B cell (primary cell): ENCODE data around the gene ZBTB46. TPM values are rescaled to one million over a fixed set of nuclear protein-coding genes. Genes with fewer than 3 reads are reported as not detected.

Experiments
- ATAC-seq: fragments of 200-7000 bp; cut with Tn5 transposase; one replicate; pipeline ENCODE4 v1.10.0; 2021; ENCODE audit warnings: low read depth, mild to moderate bottlenecking, moderate number of reproducible peaks, moderate library complexity
- CTCF ChIA-PET: fragments of 350-600 bp; sonication (Branson Sonifier 250); formaldehyde crosslinking; loops from one replicate; lab custom pipeline; 2021; ENCODE audit warnings: antibody characterized with exemption, inconsistent platforms; lab: Charles Lee
- POLR2A ChIA-PET: fragments of 350-600 bp; sonication (Branson Sonifier 250); formaldehyde crosslinking; loops from one replicate; lab custom pipeline; 2021; ENCODE audit warnings: antibody characterized with exemption; lab: Charles Lee
- DNase-seq: peaks from one replicate; pipeline ENCODE4 v3.0.0; 2013
- H2AFZ ChIP-seq: 2 replicates; pipeline ENCODE4 v1.6.1; 2012; ENCODE audit warnings: mild to moderate bottlenecking, low read depth, low read length; ENCODE audit not compliant: insufficient read depth, poor library complexity, severe bottlenecking
- H3K27ac ChIP-seq, 2 donors: 1 replicate in 1 of 2; 2 replicates in 1 of 2; pipeline ENCODE4 v1.5.1; 2012 to 2013; ENCODE audit warnings: low read length in 2 of 2, mild to moderate bottlenecking in 2 of 2, moderate library complexity in 1 of 2
- H3K27me3 ChIP-seq, 4 experiments: fragments of 200-600 bp in 1 of 4; sonication (generic) in 1 of 4; replicated peaks in 1 of 4; 1 replicate in 2 of 4; 2 replicates in 2 of 4; pipeline versions ENCODE4 v1.6.1 to v1.7.0; 2013 to 2016; ENCODE audit warnings: low read length in 3 of 4, mild to moderate bottlenecking in 2 of 4, mixed read lengths in 1 of 4, moderate library complexity in 1 of 4; ENCODE audit not compliant: insufficient read depth in 4 of 4, control insufficient read depth in 3 of 4; ENCODE audit errors: control extremely low read depth in 1 of 4
- H3K36me3 ChIP-seq, 2 experiments: replicated peaks in 1 of 2; 1 replicate in 1 of 2; 2 replicates in 1 of 2; pipeline versions ENCODE4 v1.6.1 to v1.7.1; 2013; ENCODE audit warnings: low read length in 1 of 2; ENCODE audit not compliant: insufficient read depth in 2 of 2, control insufficient read depth in 1 of 2; ENCODE audit errors: control extremely low read depth in 1 of 2, extremely low read depth in 1 of 2
- H3K4me1 ChIP-seq, 2 donors: fragments of 200-600 bp in 1 of 2; sonication (generic) in 1 of 2; 1 replicate in 1 of 2; 2 replicates in 1 of 2; pipeline versions ENCODE4 v1.5.1 to v1.6.1; 2013 to 2017; ENCODE audit warnings: low read length in 2 of 2; ENCODE audit not compliant: control insufficient read depth in 2 of 2, insufficient read depth in 2 of 2
- H3K4me2 ChIP-seq: replicated peaks from 2 replicates; pipeline ENCODE3; 2012; ENCODE audit warnings: mild to moderate bottlenecking, low read depth, low read length; ENCODE audit not compliant: poor library complexity, severe bottlenecking
- H3K4me3 ChIP-seq, 5 experiments: fragments of 200-600 bp in 1 of 5; sonication (generic) in 1 of 5; 1 replicate in 3 of 5; 2 replicates in 2 of 5; pipeline versions ENCODE4 v1.5.1 to v1.7.0; 2011 to 2016; ENCODE audit warnings: low read length in 4 of 5, mild to moderate bottlenecking in 4 of 5, low read depth in 2 of 5, control low read depth in 1 of 5, moderate library complexity in 1 of 5; ENCODE audit not compliant: insufficient read depth in 1 of 5; ENCODE audit errors: control extremely low read depth in 1 of 5, extremely low read depth in 1 of 5
- H3K79me2 ChIP-seq: fragments of 200-600 bp; sonication (generic); one replicate; pipeline ENCODE4 v1.6.0; 2016; ENCODE audit warnings: low read length; ENCODE audit not compliant: control insufficient read depth, insufficient read depth
- H3K9ac ChIP-seq: fragments of 200-600 bp; sonication (generic); 2 replicates; pipeline ENCODE4 v1.6.1; 2017; ENCODE audit warnings: mild to moderate bottlenecking, low read length, moderate library complexity
- H3K9me3 ChIP-seq, 3 donors: one replicate each; pipeline versions ENCODE4 v1.6.1 to v1.7.1; 2013; ENCODE audit warnings: low read length in 2 of 3; ENCODE audit not compliant: control insufficient read depth in 2 of 3, insufficient read depth in 1 of 3; ENCODE audit errors: control extremely low read depth in 1 of 3
- H4K20me1 ChIP-seq: 2 replicates; pipeline ENCODE4 v1.6.0; 2012; ENCODE audit warnings: mild to moderate bottlenecking, low read length; ENCODE audit not compliant: insufficient read depth, control insufficient read depth, poor library complexity, severe bottlenecking
- H3K27ac Mint-ChIP-seq: one replicate; pipeline ENCODE4 v1.8.0; 2021; ENCODE audit warnings: mixed read lengths
- H3K27me3 Mint-ChIP-seq: one replicate; pipeline ENCODE4 v1.8.0; 2021; ENCODE audit warnings: mixed read lengths
- H3K4me1 Mint-ChIP-seq: one replicate; pipeline ENCODE4 v1.8.0; 2021; ENCODE audit warnings: mixed read lengths
- H3K4me3 Mint-ChIP-seq: one replicate; pipeline ENCODE4 v1.8.0; 2021; ENCODE audit warnings: mixed read lengths
- H3K9me3 Mint-ChIP-seq: one replicate; pipeline ENCODE4 v1.8.0; 2022; ENCODE audit warnings: mixed read lengths; ENCODE audit not compliant: insufficient read depth
- CTCF ChIP-seq: fragments of 200-600 bp; IDR thresholded peaks from one replicate; pipeline ENCODE4 v1.8.0; 2022; ENCODE audit warnings: antibody characterized with exemption, mild to moderate bottlenecking
- EZH2 ChIP-seq: IDR thresholded peaks from 2 replicates; pipeline ENCODE4 v1.6.1; 2012; ENCODE audit warnings: borderline replicate concordance, low read depth, mild to moderate bottlenecking, moderate library complexity, low read length; ENCODE audit not compliant: insufficient read depth, poor library complexity, severe bottlenecking
- WGBS: methylation state at CpG from one replicate; pipeline ENCODE4 v1.1.5; 2013; ENCODE audit warnings: missing lambda C conversion rate; ENCODE audit not compliant: insufficient coverage; 5-methylcytosine and 5-hydroxymethylcytosine counted together
- intact Hi-C: fragments of 100-400 bp; cut with micrococcal nuclease; formaldehyde crosslinking; loops from one replicate; pipeline ENCODE4 v1.10.0; 2022
- polyA plus RNA-seq: library from polyadenylated mRNA; depleted of rRNA; stranded (reverse); fragments of >200 nt; gene quantifications from 2 replicates; pipeline ENCODE4 v1.2.3, GENCODE V29; 2012
- total RNA-seq, 2 donors: library from RNA; stranded (reverse); fragments of 120-200 nt in 1 of 2; gene quantifications; 1 replicate in 1 of 2; 2 replicates in 1 of 2; pipeline versions ENCODE4 v1.2.3 to v1.2.4, GENCODE V29; 2013 to 2022

The ZBTB46 gene
- total and polyA plus RNA-seq, 2 donors (not counting 1 experiment from before 2014, with no cell fraction given): 0.16 to 0.64 TPM

- H3K9me3 Mint-ChIP-seq: no peaks in the 10 kb centered on the region
- DNase-seq (no peak), ATAC-seq (no peak)
- intact Hi-C loops: no loop called here
- H3K27me3 Mint-ChIP-seq: no peaks in the 10 kb centered on the region
- Histone ChIP-seq H4K20me1 (peaks cover 65% of the 10 kb centered on the region), H3K27ac (no peak overlapping the region), H3K27me3 (no peaks in the 10 kb centered on the region), H3K9me3 (no peaks in the 10 kb centered on the region), H3K36me3 (peaks cover 8 to 51% of the 10 kb centered on the region in 2 experiments), H3K4me1 (no peaks in the 10 kb centered on the region), H3K4me3 (no peak overlapping the region), H3K79me2 (peaks cover 46% of the 10 kb centered on the region), H3K4me2 (no peak overlapping the region), H3K9ac (no peak overlapping the region), H2AFZ (no peak overlapping the region)
- ChIA-PET POLR2A (no interaction called here), CTCF (no interaction called here)
- H3K4me3 Mint-ChIP-seq: no peak overlapping the region
- 95% methylated on average over 12 of the region's 14 CpGs for WGBS
- no peaks in the 10 kb centered on the region for H3K4me1 Mint-ChIP-seq
- H3K27ac Mint-ChIP-seq: no peak overlapping the region
- TF ChIP-seq EZH2 (no peak), CTCF (no peak)
These were observed 48.0 kb upstream of the ZBTB46 start for GRCh38 chr20:63878899-63879663.

- peaks cover 5 to 49% of the 10 kb centered on the region in 2 experiments for H3K36me3 ChIP-seq
- ChIA-PET CTCF (no interaction called here), POLR2A (no interaction called here)
- no peak overlapping the region for H3K4me3 Mint-ChIP-seq
- H3K4me3 ChIP-seq: no peak overlapping the region
- intact Hi-C loops: no loop called here
- no peaks in the 10 kb centered on the region for H3K4me1 ChIP-seq
- TF ChIP-seq EZH2 (no peak), CTCF (no peak)
- peak overlapping the region; percentile 20 for H3K27ac Mint-ChIP-seq
- no peaks in the 10 kb centered on the region for H3K27me3 Mint-ChIP-seq
- no peak overlapping the region for H3K27ac ChIP-seq
- H3K9me3 Mint-ChIP-seq: no peaks in the 10 kb centered on the region
- no peaks in the 10 kb centered on the region for H3K4me1 Mint-ChIP-seq
- H3K79me2 ChIP-seq: peaks cover 49% of the 10 kb centered on the region
- H3K9ac ChIP-seq: no peak overlapping the region
- no peaks in the 10 kb centered on the region for H3K27me3 ChIP-seq
- no peak for DNase-seq
- 90% methylated on average over 32 of the region's 32 CpGs for WGBS
- peaks cover 53% of the 10 kb centered on the region for H4K20me1 ChIP-seq
- H3K9me3 ChIP-seq: no peaks in the 10 kb centered on the region
- H2AFZ ChIP-seq: no peak overlapping the region
- H3K4me2 ChIP-seq: no peak overlapping the region
- no peak for ATAC-seq
These were observed 46.8 kb upstream of the ZBTB46 start for GRCh38 chr20:63877755-63878470.
